Endothelial cell of umbilical vein (primary cell): ENCODE results near the gene TWIST1.

ENCODE experiments used
- CTCF ChIP-seq, 2 donors: IDR thresholded peaks; 1 replicate in 1 of 2; 2 replicates in 1 of 2; pipeline ENCODE4 v1.5.1; 2011; ENCODE audit warnings: low read length in 2 of 2, mild to moderate bottlenecking in 2 of 2, moderate library complexity in 2 of 2, control low read depth in 1 of 2, inconsistent platforms in 1 of 2, low read depth in 1 of 2; ENCODE audit not compliant: insufficient read depth in 1 of 2; ENCODE audit errors: extremely low read depth in 1 of 2
- EZH2 ChIP-seq: IDR thresholded peaks from 2 replicates; pipeline ENCODE4 v1.6.1; 2012; ENCODE audit warnings: borderline replicate concordance, low read depth, mild to moderate bottlenecking, moderate library complexity, low read length, inconsistent platforms; ENCODE audit not compliant: severe bottlenecking
- GATA2 ChIP-seq: IDR thresholded peaks from 2 replicates; pipeline ENCODE4 v1.7.0; 2011; ENCODE audit warnings: low read depth, mild to moderate bottlenecking, moderate library complexity, mixed read lengths, low read length; ENCODE audit not compliant: insufficient read length, insufficient read depth
- JUN ChIP-seq: IDR thresholded peaks from 2 replicates; pipeline ENCODE4 v1.6.1; 2011; ENCODE audit warnings: borderline replicate concordance, low read depth; ENCODE audit not compliant: insufficient read length, insufficient read depth
- MAX ChIP-seq: IDR thresholded peaks from 2 replicates; pipeline ENCODE4 v1.6.1; 2011; ENCODE audit not compliant: insufficient read depth, insufficient read length
- MYC ChIP-seq: IDR thresholded peaks from one replicate; pipeline ENCODE4 v1.6.1; 2011; ENCODE audit warnings: mild to moderate bottlenecking, low read depth, low read length
- POLR2A ChIP-seq: IDR thresholded peaks from 2 replicates; pipeline ENCODE4 v1.6.1; 2012; ENCODE audit warnings: low read depth, mild to moderate bottlenecking, control low read depth, low read length
- POLR2AphosphoS5 ChIP-seq: IDR thresholded peaks from 2 replicates; pipeline ENCODE4 v1.6.1; 2012; ENCODE audit warnings: low read depth, mild to moderate bottlenecking, control low read depth, low read length, moderate library complexity; ENCODE audit not compliant: insufficient read depth

- TF ChIP-seq JUN (no peak), CTCF (IDR thresholded peaks at IDR 0.05; ENCODE audit: extremely low read depth in 1 of 2, insufficient read depth in 1 of 2, low read depth in 1 of 2, low read length in 2 of 2) (no peak), POLR2A (no peak), GATA2 (no peak), POLR2AphosphoS5 (no peak), MYC (no peak), EZH2 (no peak), MAX (no peak)
Observed at GRCh38 chr7:19133886-19134285, 16.4 kb upstream of the TWIST1 start.
